B cell (primary cell): ENCODE results near the gene NTRK2. TPM values are rescaled to one million over a fixed set of nuclear protein-coding genes. Genes with fewer than 3 reads are reported as not detected.

ENCODE experiments used
- ATAC-seq: fragments of 200-7000 bp; cut with Tn5 transposase; one replicate; pipeline ENCODE4 v1.10.0; 2021; ENCODE audit warnings: low read depth, mild to moderate bottlenecking, moderate number of reproducible peaks, moderate library complexity
- CTCF ChIA-PET: fragments of 350-600 bp; sonication (Branson Sonifier 250); formaldehyde crosslinking; loops from one replicate; lab custom pipeline; 2021; ENCODE audit warnings: antibody characterized with exemption, inconsistent platforms; lab: Charles Lee
- POLR2A ChIA-PET: fragments of 350-600 bp; sonication (Branson Sonifier 250); formaldehyde crosslinking; loops from one replicate; lab custom pipeline; 2021; ENCODE audit warnings: antibody characterized with exemption; lab: Charles Lee
- DNase-seq: peaks from one replicate; pipeline ENCODE4 v3.0.0; 2013
- H2AFZ ChIP-seq: 2 replicates; pipeline ENCODE4 v1.6.1; 2012; ENCODE audit warnings: mild to moderate bottlenecking, low read depth, low read length; ENCODE audit not compliant: insufficient read depth, poor library complexity, severe bottlenecking
- H3K27ac ChIP-seq, 2 donors: 1 replicate in 1 of 2; 2 replicates in 1 of 2; pipeline ENCODE4 v1.5.1; 2012 to 2013; ENCODE audit warnings: low read length in 2 of 2, mild to moderate bottlenecking in 2 of 2, moderate library complexity in 1 of 2
- H3K27me3 ChIP-seq, 4 experiments: fragments of 200-600 bp in 1 of 4; sonication (generic) in 1 of 4; replicated peaks in 1 of 4; 1 replicate in 2 of 4; 2 replicates in 2 of 4; pipeline versions ENCODE4 v1.6.1 to v1.7.0; 2013 to 2016; ENCODE audit warnings: low read length in 3 of 4, mild to moderate bottlenecking in 2 of 4, mixed read lengths in 1 of 4, moderate library complexity in 1 of 4; ENCODE audit not compliant: insufficient read depth in 4 of 4, control insufficient read depth in 3 of 4; ENCODE audit errors: control extremely low read depth in 1 of 4
- H3K36me3 ChIP-seq, 2 experiments: replicated peaks in 1 of 2; 1 replicate in 1 of 2; 2 replicates in 1 of 2; pipeline versions ENCODE4 v1.6.1 to v1.7.1; 2013; ENCODE audit warnings: low read length in 1 of 2; ENCODE audit not compliant: insufficient read depth in 2 of 2, control insufficient read depth in 1 of 2; ENCODE audit errors: control extremely low read depth in 1 of 2, extremely low read depth in 1 of 2
- H3K4me1 ChIP-seq, 2 donors: fragments of 200-600 bp in 1 of 2; sonication (generic) in 1 of 2; 1 replicate in 1 of 2; 2 replicates in 1 of 2; pipeline versions ENCODE4 v1.5.1 to v1.6.1; 2013 to 2017; ENCODE audit warnings: low read length in 2 of 2; ENCODE audit not compliant: control insufficient read depth in 2 of 2, insufficient read depth in 2 of 2
- H3K4me2 ChIP-seq: replicated peaks from 2 replicates; pipeline ENCODE3; 2012; ENCODE audit warnings: mild to moderate bottlenecking, low read depth, low read length; ENCODE audit not compliant: poor library complexity, severe bottlenecking
- H3K4me3 ChIP-seq, 5 experiments: fragments of 200-600 bp in 1 of 5; sonication (generic) in 1 of 5; 1 replicate in 3 of 5; 2 replicates in 2 of 5; pipeline versions ENCODE4 v1.5.1 to v1.7.0; 2011 to 2016; ENCODE audit warnings: low read length in 4 of 5, mild to moderate bottlenecking in 4 of 5, low read depth in 2 of 5, control low read depth in 1 of 5, moderate library complexity in 1 of 5; ENCODE audit not compliant: insufficient read depth in 1 of 5; ENCODE audit errors: control extremely low read depth in 1 of 5, extremely low read depth in 1 of 5
- H3K79me2 ChIP-seq: fragments of 200-600 bp; sonication (generic); one replicate; pipeline ENCODE4 v1.6.0; 2016; ENCODE audit warnings: low read length; ENCODE audit not compliant: control insufficient read depth, insufficient read depth
- H3K9ac ChIP-seq: fragments of 200-600 bp; sonication (generic); 2 replicates; pipeline ENCODE4 v1.6.1; 2017; ENCODE audit warnings: mild to moderate bottlenecking, low read length, moderate library complexity
- H3K9me3 ChIP-seq, 3 donors: one replicate each; pipeline versions ENCODE4 v1.6.1 to v1.7.1; 2013; ENCODE audit warnings: low read length in 2 of 3; ENCODE audit not compliant: control insufficient read depth in 2 of 3, insufficient read depth in 1 of 3; ENCODE audit errors: control extremely low read depth in 1 of 3
- H4K20me1 ChIP-seq: 2 replicates; pipeline ENCODE4 v1.6.0; 2012; ENCODE audit warnings: mild to moderate bottlenecking, low read length; ENCODE audit not compliant: insufficient read depth, control insufficient read depth, poor library complexity, severe bottlenecking
- H3K27ac Mint-ChIP-seq: one replicate; pipeline ENCODE4 v1.8.0; 2021; ENCODE audit warnings: mixed read lengths
- H3K27me3 Mint-ChIP-seq: one replicate; pipeline ENCODE4 v1.8.0; 2021; ENCODE audit warnings: mixed read lengths
- H3K4me1 Mint-ChIP-seq: one replicate; pipeline ENCODE4 v1.8.0; 2021; ENCODE audit warnings: mixed read lengths
- H3K4me3 Mint-ChIP-seq: one replicate; pipeline ENCODE4 v1.8.0; 2021; ENCODE audit warnings: mixed read lengths
- H3K9me3 Mint-ChIP-seq: one replicate; pipeline ENCODE4 v1.8.0; 2022; ENCODE audit warnings: mixed read lengths; ENCODE audit not compliant: insufficient read depth
- EZH2 ChIP-seq: IDR thresholded peaks from 2 replicates; pipeline ENCODE4 v1.6.1; 2012; ENCODE audit warnings: borderline replicate concordance, low read depth, mild to moderate bottlenecking, moderate library complexity, low read length; ENCODE audit not compliant: insufficient read depth, poor library complexity, severe bottlenecking
- WGBS: methylation state at CpG from one replicate; pipeline ENCODE4 v1.1.5; 2013; ENCODE audit warnings: missing lambda C conversion rate; ENCODE audit not compliant: insufficient coverage; 5-methylcytosine and 5-hydroxymethylcytosine counted together
- intact Hi-C: fragments of 100-400 bp; cut with micrococcal nuclease; formaldehyde crosslinking; loops from one replicate; pipeline ENCODE4 v1.10.0; 2022
- polyA plus RNA-seq: library from polyadenylated mRNA; depleted of rRNA; stranded (reverse); fragments of >200 nt; gene quantifications from 2 replicates; pipeline ENCODE4 v1.2.3, GENCODE V29; 2012
- total RNA-seq, 2 donors: library from RNA; stranded (reverse); fragments of 120-200 nt in 1 of 2; gene quantifications; 1 replicate in 1 of 2; 2 replicates in 1 of 2; pipeline versions ENCODE4 v1.2.3 to v1.2.4, GENCODE V29; 2013 to 2022
- TF ChIP-seq, protein P1 (sequence below): fragments of 200-600 bp; IDR thresholded peaks from one replicate; pipeline ENCODE4 v1.8.0; 2022; ENCODE audit warnings: antibody characterized with exemption, mild to moderate bottlenecking

The NTRK2 gene
- total and polyA plus RNA-seq, 2 donors (not counting 1 experiment from before 2014, with no cell fraction given): 0.03 to 0.10 TPM

DNA sequence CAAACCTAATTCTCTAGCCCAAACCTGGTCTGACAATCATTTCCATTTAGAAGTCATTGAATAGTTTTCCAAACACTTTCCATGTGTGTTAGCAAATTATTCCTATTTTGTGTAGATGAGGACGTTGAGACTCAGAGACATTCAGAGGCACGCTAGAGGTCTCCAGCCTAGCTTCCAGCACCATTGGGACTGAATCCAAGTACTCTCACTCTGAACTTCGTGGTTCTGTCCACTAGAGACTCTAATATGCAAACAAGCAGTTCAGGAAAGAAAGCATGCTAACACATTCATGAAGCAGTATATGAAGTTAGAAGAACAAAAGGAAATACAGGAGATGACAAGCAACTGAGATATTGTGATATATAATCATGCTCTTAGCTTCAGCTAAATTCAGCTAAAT, 354.8 kb downstream of the NTRK2 start:
- no peak for DNase-seq
- H4K20me1 ChIP-seq: no peaks in the 10 kb centered on the region
- H2AFZ ChIP-seq: no peak overlapping the region
- H3K4me1 ChIP-seq: no peaks in the 10 kb centered on the region
- no peaks in the 10 kb centered on the region for H3K36me3 ChIP-seq
- H3K9me3 ChIP-seq: no peaks in the 10 kb centered on the region
- no peak for ATAC-seq
- CTCF ChIA-PET: no interaction called here
- Mint-ChIP-seq H3K9me3 (no peaks in the 10 kb centered on the region), H3K27me3 (no peaks in the 10 kb centered on the region), H3K27ac (no peak overlapping the region), H3K4me3 (no peak overlapping the region), H3K4me1 (no peaks in the 10 kb centered on the region)
- H3K79me2 ChIP-seq: no peaks in the 10 kb centered on the region
- TF ChIP-seq, protein P1, sequence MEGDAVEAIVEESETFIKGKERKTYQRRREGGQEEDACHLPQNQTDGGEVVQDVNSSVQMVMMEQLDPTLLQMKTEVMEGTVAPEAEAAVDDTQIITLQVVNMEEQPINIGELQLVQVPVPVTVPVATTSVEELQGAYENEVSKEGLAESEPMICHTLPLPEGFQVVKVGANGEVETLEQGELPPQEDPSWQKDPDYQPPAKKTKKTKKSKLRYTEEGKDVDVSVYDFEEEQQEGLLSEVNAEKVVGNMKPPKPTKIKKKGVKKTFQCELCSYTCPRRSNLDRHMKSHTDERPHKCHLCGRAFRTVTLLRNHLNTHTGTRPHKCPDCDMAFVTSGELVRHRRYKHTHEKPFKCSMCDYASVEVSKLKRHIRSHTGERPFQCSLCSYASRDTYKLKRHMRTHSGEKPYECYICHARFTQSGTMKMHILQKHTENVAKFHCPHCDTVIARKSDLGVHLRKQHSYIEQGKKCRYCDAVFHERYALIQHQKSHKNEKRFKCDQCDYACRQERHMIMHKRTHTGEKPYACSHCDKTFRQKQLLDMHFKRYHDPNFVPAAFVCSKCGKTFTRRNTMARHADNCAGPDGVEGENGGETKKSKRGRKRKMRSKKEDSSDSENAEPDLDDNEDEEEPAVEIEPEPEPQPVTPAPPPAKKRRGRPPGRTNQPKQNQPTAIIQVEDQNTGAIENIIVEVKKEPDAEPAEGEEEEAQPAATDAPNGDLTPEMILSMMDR: no peak
- no peak for TF ChIP-seq EZH2
- H3K9ac ChIP-seq: no peak overlapping the region
- no peaks in the 10 kb centered on the region for H3K27me3 ChIP-seq
- 82% methylated on average over 2 of the region's 3 CpGs for WGBS
- H3K27ac ChIP-seq: no peak overlapping the region
- no peak overlapping the region for H3K4me2 ChIP-seq
- no peak overlapping the region for H3K4me3 ChIP-seq
- POLR2A ChIA-PET: no interaction called here
- intact Hi-C loops: no loop called here

DNA sequence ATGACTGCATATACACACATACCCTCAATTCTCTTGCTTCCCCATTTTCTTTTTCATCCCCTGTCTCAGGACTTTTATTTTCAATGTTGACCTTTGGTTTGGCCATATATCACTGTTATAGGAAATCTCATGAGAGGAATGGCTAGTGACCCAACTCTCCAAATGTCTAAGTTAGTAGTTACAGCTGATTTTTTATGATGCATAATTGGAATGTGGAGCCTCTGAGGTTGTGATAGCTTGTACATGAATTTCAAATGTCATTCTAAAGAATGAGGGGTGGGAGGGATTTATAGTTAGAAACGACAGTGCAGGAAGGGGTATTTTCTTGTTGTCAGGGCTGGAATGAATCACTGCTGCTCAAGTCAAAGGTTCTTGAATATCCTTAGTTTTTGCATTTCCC, 356.1 kb downstream of the NTRK2 start:
- Histone ChIP-seq H3K4me1 (no peaks in the 10 kb centered on the region), H2AFZ (no peak overlapping the region), H3K36me3 (no peaks in the 10 kb centered on the region), H3K9ac (no peak overlapping the region), H3K27ac (no peak overlapping the region), H3K4me2 (no peak overlapping the region), H3K4me3 (no peak overlapping the region), H3K27me3 (no peaks in the 10 kb centered on the region), H3K79me2 (no peaks in the 10 kb centered on the region), H3K9me3 (no peaks in the 10 kb centered on the region), H4K20me1 (no peaks in the 10 kb centered on the region)
- DNase-seq: no peak
- Mint-ChIP-seq H3K27me3 (no peaks in the 10 kb centered on the region), H3K4me3 (no peak overlapping the region), H3K4me1 (no peaks in the 10 kb centered on the region), H3K9me3 (no peaks in the 10 kb centered on the region), H3K27ac (no peak overlapping the region)
- no peak for ATAC-seq
- ChIA-PET CTCF (no interaction called here), POLR2A (no interaction called here)
- TF ChIP-seq, protein P1: no peak
- TF ChIP-seq EZH2: no peak
- no CpG with 5 or more reads among the region's 1 CpG for WGBS
- intact Hi-C loops: no loop called here
